22Rv1 (cell line): Measurements from ENCODE around the gene FRA10AC1.

Experiments
- ZFX ChIP-seq: fragments of 450-650 bp; IDR thresholded peaks from 2 replicates; pipeline ENCODE4 v1.6.1; 2017; ENCODE audit warnings: antibody characterized with exemption, borderline replicate concordance
- TF ChIP-seq, protein P1 (sequence below): fragments of 450-650 bp; IDR thresholded peaks from 2 replicates; pipeline ENCODE4 v1.5.1; 2017; ENCODE audit warnings: mild to moderate bottlenecking

DNA sequence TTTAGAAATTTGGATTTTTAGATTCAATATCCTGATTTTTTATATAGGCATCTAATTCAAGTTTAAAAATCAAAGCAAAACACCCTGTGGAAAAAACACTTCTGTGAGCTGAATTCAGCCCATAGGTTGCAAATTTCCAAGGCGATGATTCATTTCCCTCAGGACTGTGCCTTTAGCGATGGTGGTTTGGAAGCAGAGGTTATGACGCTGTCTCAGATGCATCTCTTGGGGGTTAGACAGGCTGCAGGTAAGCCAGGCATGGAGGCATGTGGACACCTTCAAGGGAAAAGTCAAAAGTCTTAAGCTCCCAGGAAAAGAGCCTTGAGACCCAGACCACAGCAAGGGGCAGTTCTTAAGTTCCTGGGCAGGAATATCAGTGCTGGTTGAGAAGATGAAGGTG lies 9.5 kb upstream of the FRA10AC1 start:
- TF ChIP-seq, protein P1, sequence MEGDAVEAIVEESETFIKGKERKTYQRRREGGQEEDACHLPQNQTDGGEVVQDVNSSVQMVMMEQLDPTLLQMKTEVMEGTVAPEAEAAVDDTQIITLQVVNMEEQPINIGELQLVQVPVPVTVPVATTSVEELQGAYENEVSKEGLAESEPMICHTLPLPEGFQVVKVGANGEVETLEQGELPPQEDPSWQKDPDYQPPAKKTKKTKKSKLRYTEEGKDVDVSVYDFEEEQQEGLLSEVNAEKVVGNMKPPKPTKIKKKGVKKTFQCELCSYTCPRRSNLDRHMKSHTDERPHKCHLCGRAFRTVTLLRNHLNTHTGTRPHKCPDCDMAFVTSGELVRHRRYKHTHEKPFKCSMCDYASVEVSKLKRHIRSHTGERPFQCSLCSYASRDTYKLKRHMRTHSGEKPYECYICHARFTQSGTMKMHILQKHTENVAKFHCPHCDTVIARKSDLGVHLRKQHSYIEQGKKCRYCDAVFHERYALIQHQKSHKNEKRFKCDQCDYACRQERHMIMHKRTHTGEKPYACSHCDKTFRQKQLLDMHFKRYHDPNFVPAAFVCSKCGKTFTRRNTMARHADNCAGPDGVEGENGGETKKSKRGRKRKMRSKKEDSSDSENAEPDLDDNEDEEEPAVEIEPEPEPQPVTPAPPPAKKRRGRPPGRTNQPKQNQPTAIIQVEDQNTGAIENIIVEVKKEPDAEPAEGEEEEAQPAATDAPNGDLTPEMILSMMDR, result no peak
- no peak for TF ChIP-seq ZFX
